HG02938 (cell line): ENCODE data around the gene PRCC.

Source experiments
- ATAC-seq: cut with Tn5 transposase; IDR thresholded peaks from one replicate; pipeline ENCODE4 v1.9.1; 2021; ENCODE audit warnings: mild to moderate bottlenecking, moderate library complexity; ENCODE audit not compliant: unreplicated experiment

PRCC gene

GRCh38 chr1:156813298-156813697 lies 46.0 kb downstream of the PRCC start:
- no peak for ATAC-seq

DNA sequence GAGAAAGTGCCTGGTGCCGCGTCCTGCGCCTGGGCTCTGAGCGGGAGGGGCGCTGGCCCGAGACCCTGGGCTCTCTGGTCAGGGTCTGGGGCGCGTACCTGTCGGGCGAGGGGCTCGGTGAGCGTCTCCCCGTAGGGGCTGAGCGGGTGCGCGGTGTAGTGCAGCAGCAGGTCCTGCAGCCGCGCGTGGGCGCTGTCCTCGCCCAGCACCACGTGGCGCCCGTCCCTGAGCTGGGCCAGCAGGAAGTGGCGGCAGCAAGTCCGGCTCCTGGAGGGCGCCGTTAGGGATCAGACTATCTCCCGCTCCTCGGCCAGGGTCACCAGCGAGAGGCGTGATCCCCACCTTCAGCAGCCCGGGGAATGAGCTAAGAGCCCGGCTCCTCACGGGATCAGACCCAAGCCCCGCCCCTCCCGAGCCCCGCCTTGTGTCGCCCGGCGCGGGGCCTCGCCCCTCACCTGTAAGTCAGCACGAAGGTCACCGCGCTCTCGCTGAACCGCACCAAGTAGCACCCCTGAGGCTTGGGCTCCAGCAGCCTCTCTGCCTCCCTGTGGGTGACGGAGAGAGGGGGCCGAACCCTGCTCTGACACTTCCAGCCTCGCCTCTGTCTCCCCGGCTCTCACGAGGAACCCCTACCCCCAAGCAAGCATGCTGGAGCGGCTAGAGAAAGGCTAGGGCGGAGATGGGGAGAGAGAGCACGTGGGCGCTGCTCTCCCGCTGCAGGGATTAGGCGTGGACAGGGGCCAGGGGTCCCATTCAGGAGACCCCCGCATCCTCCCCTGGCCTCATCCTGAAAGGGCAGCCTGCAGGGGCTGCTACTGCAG lies 46.6 kb downstream of the PRCC start:
- no peak for ATAC-seq

- ATAC-seq, result no peak
Observed at GRCh38 chr1:156814571-156815260, 47.4 kb downstream of the PRCC start.

- ATAC-seq, result no peak
Observed at GRCh38 chr1:156815307-156815826, 48.0 kb downstream of the PRCC start.

GRCh38 chr1:156815961-156816422 lies 48.7 kb downstream of the PRCC start:
- no peak for ATAC-seq

DNA sequence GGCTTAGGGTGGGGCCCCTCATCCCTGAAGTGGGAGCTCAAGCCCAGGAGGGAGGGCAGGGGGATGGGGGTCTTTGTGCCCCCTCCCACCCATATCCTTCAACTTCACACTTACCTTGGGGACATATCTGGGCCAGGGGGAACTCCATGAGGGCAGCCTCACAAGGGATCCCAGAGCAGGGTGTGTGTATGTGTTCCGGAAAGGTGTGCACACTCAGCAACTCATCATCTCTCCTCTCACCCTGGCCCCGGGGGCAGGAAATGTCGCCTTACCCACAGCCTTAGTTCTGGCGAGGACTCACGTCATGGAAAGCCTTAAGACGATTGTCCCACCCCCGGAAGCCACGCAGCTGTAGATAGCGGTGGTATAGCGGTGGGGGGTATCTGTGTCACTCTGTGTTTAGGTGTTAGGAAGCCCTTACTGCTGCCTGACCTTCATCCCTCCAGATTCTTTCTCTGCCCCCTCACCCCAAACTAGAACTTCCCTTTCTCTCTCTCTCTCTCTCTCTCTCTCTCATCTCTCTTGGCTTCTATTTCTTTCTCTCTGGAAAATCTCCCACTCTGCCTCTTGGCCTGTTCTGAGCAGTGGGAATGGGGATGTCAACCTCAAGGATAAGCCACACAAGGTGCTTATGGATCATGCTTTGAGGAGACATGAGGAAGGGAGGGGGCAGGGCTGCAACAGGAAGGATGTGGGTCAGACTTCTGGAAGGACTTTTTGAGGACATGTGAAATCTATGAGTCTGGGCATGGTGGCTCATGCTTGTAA lies 49.4 kb downstream of the PRCC start, which contains the start of gene SH2D2A:
SH2D2A (minus strand) TSS at position 288 of the 768 bp plus-strand sequence; CDS start at position 148, 140 bp downstream.
- ATAC-seq, result peak; percentile 84

DNA sequence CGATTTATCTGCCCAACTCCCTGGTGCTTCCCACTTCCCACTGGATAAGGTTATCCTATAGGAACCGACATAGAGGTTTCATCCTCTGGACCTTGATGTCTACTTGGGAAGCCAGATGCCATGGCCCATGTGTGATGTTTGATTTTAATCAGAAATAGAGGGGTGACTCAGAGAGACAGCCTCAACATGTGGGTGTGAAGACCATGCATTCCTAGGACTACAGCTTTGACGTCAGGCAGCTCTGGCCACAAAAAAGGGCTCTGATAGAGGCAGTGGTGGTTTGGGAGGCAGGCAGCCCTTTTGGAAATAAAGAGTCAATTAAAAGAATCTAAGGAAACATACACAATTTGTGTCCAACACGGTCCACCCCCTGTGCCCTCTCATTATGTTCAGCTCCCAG lies 54.5 kb downstream of the PRCC start:
- no peak for ATAC-seq

DNA sequence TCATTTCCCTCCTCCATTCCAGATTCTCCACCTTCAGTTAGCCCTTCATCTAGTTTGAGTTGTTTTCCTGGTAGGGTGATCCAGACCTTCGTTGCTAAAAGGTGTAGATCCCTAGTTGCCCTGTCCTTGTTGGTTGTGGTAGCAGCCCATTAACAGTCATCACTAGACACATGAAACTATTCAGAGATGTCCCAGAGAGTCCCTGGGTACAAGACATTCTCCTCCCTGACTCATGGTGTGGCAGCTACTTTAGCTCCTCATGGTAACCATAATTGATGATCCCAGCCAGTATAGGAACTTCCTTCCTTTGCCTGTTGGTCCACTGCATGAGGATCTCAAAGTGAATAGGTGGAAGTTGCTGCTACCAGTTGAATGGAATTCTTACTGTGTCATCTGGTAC lies 55.3 kb downstream of the PRCC start:
- ATAC-seq, result no peak

DNA sequence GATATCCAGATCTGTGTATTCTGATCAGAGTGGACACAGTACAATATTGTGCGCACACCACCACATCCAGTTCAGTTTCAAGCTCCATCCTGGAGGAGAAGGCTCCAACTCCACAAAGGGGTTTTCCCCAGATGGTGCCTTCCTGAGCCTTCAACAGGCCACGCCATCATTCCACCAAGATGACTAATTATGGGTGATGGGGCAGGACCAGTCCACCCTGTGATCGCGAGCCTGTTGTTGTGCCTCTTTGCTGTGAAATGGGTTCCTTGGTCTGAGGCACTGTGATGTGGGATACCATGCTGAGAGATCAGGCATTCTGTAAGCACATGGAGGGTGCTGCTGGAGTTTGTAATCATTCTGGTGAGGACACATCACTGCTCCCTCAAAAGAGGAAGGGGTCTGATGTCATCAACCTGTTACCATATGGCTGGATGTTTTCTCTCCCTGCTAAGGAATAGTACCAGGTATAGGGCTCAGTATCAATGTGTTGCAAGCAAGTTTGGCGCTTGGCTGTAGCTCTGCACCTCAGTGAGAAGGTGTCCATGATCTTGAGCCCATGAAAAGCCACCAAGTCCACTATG lies 56.0 kb downstream of the PRCC start:
- no peak for ATAC-seq

GRCh38 chr1:156826630-156827029 lies 59.3 kb downstream of the PRCC start:
- no peak for ATAC-seq

GRCh38 chr1:156828400-156829124 lies 61.2 kb downstream of the PRCC start:
- ATAC-seq, result no peak

GRCh38 chr1:156832434-156832833 lies 65.1 kb downstream of the PRCC start:
- ATAC-seq, result no peak

- ATAC-seq, result no peak
Observed at GRCh38 chr1:156833603-156834002, 66.3 kb downstream of the PRCC start.

GRCh38 chr1:156834322-156834721 lies 67.0 kb downstream of the PRCC start:
- ATAC-seq, result no peak

DNA sequence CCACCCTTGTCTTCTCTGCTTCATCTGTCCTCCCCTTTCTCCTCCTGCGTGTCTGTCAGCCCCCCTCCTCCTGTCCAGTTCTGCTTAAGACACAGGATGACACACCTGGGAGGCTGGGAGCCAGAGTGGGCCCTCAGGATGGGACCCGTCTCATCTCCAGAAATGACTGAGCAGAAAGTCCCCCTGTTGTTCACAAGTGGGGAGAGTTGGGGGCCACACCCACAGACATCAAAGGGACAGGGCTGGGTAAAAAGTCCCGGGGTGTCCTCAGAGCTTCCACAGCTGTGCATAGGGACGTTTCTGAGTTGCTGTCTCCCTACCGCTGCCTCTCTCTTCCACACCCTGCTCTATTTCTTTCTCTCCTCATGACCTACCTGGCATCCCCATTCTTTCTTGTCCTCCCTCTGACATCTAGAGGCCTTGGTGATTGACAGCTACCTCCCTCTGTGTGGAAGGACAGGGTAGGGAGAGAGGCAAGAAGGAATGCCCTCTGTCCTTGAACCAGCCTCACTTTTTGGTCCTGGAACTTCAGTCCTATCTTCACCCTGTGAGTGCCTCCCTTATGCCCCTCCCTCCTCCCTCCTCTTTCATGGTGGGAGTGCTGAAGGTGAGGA lies 68.8 kb downstream of the PRCC start:
- no peak for ATAC-seq

DNA sequence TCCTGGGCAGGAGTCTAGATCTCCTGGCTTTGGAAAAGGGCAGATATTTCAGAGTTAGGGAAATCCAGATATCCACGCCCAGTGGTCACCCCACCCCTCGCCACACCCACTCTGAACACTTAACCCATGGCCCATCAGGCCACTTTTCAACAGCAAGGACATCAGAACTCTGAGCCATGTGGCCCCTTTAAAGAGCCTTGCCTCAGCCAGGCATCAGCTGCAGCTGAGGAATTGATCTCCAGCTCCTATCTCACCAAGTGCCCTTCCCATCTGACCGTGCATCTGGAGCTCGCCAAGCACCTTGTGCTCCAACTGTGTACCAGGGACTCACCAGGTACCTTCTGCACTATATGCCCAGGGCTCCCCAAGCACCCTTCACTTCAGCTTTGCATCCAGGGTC lies 69.6 kb downstream of the PRCC start:
- ATAC-seq, result no peak

DNA sequence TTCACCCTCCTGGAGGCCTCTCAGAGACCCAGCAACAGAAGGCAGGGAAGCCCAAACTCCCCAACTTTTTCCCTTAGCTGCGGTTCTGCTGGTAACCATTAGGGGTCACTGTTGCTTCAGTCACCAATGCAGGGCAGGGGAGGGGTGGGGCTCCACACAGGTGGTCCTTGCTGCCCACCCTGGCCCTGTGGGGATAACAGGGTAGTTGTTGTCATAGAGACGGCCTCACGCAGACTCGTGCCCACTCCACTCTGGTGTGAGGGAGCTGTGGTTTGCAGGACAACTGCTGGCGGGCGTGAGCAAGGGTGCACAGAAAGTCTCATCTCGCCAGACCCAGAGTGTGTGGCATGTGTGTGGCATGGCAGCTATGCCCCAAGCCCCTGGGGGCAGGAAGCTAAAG lies 71.6 kb downstream of the PRCC start:
- no peak for ATAC-seq

GRCh38 chr1:156839426-156840109 lies 72.2 kb downstream of the PRCC start:
- ATAC-seq, result no peak
